Measurements from ENCODE around the gene CHST3.
"Not testable (repeated sequence)": the region's sequence is repeated elsewhere in the genome, so short reads cannot be mapped to it uniquely, and the experiment has no call there.

CHST3 gene

DNA sequence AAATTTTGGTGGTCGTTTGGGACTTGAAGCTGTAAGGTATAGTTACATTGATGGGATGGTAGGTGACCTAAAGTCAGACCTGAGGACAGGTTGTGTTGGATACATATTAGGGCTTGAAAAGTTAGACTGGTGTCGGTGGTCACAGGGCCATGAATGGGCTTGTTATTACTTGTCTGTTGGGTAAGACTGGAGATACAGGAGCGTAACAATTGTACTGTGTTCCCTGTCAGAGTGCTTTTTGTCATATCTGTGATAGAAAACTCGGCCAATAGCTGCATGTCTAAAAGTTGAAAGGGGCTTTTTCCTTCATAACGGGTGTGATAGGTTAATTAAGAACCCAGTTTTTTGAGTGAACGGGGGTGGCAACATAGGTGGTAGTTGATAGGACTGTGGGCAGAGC, 13.5 kb upstream of the CHST3 start:
- no peak for DNase-seq

DNA sequence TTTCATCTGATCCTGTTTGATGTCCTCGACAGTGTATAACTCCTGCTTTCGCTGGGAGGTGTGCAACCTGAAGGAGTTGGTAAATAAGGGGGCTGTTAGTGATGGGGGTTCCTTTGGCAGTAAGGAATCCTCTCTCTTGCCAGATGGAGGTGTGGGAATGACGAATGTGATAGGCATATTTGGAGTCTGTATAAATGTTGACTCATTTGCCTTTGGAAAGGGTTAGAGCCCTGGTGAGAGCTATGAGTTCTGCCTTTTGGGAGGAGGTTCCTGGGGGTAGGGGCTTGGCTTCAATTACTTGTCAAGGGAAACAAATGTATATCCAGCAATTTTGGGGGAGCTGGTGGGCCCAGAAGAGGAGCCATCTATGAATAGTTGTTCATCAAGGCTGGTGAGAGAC, 11.4 kb upstream of the CHST3 start:
- DNase-seq = no peak

DNA sequence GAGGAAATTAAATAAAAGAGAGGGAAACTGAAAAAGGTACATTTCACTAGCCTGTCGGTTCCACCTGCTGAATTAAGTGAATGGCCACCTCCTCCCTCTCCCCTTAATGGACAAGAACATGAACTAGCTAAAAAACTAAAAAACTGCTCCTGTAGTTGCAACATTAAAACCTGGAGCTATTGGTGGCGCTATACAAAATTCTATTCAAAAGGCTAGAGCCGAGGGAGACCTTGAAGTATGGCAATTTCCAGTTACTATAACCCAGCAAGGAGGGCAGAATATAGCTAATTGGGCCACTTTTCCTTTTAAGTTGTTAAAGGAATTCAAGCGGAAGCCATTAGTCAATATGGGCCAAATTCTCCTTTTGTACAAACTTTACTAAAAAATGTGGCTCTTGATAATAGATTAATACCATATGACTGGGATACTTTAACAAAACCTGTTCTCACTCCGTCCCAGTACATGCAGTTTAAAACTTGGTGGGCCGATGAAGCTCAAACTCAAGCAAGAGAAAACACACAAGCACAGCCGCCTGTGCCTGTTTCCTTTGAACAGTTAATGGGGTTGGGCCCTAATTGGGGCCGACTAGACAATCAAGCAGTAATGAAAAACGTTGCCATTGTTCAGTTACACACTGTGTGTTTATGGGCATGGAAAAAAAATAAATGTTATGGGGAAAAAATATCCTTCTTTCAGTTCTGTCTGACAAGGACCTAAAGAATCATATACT, 6.5 kb upstream of the CHST3 start:
- peak; percentile 12 for DNase-seq

DNA sequence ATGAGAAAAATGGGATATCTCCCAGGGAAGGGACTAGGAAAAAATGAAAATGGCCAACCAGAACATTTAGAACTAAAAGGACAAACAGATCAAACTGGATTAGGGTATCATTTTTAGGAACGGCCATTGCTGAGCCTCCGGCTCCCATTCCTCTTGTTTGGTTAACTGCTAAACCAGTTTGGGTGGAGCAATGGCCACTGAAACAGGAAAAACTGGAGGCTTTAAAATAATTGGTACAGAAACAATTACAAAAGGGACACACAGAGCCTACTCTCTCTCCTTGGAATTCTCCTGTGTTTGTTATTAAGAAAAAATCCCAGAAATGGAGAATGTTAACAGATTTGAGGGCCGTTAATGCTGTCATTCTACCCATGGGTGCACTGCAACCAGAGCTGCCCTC, 4.7 kb upstream of the CHST3 start:
- no peak for DNase-seq

DNA sequence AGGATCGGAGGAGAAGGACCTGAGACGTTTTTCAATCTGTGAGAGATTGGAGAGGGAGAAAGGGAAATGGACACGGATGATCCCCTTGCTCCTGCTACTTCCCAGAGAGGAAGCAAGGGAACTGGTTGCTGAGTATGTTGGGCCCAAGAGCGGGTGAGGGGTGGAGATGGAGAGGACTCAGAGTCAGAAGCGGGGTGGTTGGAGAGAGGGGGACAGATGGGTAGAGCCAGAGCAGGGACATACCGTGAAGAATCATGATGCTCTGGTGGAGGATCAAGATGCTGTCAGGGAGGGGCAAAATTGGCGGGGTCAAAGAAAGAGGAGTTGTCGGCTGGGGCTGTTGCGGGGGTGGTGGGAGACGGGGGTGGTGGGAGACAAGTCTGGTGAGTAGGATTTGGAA, 2.4 kb upstream of the CHST3 start:
- no peak for DNase-seq

DNA sequence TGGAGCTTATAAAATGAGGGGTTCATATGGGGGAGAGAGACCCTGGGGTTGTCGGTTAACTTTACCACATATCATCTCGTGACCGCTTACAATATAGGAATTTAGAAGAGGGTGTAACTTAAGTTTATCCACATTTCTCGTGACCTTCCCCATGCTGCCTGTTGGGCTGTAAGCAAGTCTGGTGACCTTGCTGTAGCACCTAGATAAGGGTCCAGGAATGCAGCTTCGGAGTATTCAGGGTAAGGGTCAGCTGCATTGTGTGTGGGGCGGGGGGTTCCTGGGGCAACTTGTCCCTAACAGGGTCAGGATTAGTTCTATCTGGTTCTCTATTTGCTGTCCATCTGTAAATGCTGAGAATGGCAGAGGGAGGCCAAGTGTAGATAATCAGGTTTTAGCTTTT, 1.3 kb upstream of the CHST3 start:
- DNase-seq = no peak

DNA sequence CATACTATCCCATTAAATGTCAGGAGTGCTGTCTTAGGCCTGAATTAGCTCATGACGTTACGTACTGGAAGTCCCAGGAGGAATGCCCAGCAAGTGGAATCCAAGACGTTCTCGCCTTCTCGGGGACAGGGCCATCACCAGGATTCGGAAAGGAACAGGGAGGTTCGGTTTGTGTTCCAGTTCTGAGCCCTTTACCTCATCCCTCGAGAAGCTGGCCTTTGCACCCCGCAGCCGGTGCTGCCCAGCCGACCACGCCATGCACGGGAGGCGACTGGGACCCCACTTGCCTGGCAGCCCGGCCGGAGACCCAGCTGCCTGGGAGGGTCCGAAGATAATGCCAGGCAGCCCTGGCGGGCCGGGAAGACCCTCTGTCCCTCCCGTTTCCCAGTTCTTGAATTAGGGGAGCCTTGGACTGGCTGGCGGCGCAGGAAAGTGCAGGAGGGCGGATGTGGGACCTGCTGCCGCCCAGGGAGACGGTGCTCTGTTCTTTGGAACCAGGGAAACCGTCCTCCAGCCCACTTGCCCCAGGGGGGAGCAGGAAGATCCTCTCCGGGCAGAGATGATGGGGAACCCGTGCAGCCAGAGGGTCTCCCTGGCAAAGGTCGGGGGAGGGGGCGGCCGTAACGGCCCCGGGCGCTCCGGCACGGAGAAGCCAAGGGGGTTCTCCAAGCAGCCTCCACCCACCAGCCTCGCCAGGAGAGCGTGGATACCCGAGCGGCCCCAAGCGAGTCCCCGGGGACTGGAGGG, 671 bp upstream of the CHST3 start:
- no peak for DNase-seq

DNA sequence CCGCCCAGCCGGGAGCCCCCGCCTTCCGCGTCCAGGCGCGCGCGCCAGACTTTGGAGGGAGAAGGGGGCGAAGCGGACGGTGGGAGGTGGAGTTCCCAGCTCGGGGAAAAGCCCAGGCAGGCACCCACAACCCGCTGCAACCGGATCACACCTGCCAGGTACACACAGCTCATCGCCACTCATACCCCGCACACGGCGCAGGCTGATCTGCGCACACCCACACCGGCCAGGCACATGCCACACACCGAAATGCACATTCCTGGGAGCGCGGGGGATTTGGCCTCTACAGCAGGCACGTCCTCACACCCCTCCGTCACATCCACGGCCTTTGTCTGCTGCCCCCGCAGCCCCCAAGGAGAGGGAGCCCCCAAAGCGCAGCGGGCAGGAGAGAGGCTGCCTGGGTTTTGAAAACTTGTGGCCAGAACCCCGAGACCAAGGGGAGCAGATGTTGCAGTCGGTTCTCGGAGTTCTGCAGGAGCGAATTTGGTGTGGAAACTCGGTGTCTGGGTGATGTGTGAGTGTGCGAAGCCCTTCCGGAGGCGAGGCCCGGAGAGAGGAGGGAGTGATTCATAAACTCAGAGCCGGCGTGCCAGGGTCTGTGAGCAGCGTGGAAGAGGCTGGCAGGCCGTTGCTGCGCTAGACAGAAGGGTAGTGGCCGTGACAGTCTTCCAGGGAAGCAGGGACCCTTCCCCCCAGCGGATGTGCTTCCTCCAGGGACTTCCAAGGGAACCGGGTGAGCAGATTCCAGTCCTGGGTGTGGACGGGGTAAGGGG, 734 bp downstream of the CHST3 start:
- DNase-seq = no peak

DNA sequence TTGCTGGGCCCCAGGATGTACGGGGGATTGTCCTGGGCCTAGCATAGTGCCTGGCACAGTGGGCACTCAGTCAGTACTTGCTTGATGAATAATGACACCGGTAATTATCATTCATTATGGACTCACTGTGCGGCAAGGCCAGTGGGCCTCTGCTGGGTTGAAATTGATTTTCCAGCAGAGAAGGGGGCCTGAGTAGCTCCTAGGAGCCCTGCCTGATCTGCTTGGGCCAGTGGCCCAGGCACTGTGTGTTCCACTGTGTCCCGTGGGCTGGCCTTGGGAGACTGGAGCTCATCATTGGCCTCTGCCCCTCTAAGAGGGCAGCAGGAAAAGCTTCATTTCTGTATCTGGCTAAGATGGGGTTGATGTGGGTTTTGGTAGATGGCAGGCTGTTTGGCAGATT, 1.4 kb downstream of the CHST3 start:
- DNase-seq = no peak

DNA sequence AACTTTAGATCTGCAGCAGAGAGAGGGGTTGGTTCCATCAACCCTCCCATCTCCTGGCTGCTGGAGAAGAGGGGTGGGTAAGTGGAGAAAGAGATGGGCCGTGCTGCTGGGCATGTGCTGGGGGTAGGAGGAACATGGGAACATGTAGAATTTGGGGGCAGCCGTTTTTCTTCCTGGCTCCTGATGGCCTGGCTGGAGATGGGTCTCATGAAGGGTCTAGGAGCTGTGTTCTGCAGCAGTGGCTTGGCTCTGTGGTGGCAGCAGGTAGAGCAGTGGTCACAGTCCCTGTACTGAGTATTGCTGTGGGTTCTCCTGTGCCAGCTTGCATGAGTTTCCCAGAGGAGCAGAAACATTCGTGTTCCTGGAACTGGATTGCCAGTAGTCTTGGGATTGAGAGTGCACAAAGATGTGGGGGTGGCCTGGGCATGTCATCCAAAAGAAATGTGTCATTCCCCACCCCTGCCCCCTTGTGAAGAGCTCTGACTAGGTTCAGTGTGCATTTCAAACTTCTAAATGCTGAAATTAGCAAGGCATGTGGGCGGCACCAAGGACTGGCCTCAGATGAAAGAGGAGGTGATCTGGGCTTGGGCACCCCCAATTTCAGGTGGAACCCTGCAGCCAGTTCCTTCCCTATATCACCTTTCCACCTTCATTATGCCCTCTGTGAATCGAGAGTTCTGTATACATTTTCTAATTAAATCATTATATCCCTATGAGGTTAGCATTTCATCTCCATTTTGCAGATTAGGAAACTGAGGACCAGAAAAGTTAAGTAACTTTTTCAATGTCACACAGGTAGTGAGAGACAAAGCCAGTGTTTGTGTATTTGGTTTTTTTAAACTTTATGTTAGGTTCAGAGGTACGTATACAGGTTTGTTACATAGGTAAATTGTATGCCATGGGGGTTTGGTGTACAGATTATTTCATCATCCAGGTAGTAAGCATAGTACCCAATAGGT, 2.1 kb downstream of the CHST3 start:
- no peak for DNase-seq

DNA sequence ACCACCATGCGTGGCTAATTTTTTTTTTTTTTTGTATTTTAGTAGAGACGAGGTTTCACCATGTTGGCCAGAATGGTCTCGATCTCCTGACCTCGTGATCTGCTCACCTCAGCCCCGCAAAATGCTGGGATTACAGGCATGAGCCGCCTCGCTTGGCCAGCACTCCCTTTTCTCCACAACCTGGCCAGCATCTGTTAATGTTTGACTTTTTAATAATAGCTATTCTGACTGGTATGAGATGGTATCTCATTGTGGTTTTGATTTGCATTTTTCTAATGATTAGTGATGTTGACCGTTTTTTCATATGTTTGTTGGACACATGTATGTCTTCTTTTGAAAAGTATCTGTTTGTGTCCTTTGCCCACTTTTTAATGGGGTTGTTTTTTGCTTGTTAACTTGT, 3.8 kb downstream of the CHST3 start:
- DNase-seq = not testable (repeated sequence)

DNA sequence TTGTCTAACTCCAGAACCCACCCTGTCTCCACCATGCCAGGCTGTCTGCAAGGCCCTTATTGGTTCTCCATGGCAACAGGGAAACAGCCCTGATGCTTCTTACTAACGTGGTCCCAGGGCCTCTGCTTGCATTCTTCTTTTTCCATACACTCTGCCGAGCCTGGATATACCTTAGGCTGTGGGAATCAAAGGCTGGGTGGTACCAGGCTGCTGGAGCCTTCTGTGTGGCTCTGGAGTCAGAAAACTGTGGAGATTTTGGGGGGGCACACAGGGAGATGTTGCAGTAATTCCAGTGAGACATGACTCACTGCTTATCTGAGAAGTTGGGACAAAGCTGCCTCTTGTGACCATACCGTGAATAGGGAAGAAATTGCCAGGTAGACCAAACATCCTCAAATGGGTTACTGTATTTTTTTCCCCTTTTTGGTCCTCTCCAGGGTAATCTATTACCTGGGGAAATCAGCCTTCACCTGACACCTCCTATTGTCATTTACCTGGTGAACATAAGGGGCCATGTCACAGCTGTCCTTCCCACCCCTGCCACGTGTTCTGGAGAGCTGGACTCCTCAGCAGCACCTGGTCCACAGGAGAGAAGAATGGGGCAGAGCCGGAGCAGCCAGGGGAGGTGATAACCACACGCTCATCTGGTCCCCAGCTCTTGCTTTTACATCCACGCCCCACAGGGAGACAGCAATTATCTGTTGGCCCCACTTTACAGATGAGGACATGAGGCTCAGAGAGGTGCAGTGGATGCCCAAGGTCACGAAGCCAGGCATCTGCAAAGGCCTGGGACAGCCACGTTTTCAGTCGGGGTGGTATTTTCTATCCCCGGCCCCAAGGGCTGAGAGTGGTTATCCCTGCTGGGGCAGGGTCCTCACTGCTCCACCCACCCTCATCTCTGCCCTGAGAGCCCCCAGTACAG, 4.6 kb downstream of the CHST3 start:
- DNase-seq = no peak

DNA sequence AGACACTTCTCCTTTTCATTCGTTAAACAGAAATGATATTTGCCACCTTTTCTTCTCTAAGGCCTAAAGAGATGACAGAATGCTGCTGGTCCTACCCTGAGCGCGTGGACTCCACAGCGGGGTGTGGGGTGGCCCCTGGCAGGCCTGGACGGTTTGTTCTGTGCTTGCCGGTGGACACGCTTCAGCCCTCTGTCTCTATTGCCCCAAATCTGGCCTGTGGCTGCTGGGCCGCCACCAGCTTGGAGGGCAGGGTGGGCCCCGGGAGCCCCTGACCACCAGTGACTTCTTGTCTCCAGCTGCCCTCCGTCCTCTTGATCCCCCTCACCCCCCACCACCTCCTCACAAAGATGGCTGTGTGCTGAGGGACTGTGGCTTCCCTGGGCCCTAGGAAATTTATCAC, 5.7 kb downstream of the CHST3 start:
- no peak for DNase-seq

DNA sequence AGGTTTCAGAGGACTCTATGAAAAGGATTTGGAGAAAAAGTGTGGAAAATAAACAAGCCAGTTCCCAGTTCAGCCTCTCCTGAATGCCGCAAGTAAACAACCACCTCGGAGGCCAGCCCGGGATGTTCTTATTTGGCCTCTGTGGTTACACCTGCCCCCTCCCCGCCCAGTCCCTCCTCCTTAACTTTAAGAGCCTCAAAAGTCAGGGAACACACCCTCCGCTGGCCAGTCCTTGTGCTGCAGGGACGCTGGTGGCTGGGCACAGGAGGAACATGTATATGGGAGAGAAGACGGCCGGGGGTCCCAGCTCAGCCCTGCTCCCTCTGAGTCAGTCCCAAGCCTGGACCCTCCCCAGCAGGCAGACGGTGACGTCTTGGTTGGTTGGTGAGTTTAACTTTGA, 6.1 kb downstream of the CHST3 start:
- no peak for DNase-seq

DNA sequence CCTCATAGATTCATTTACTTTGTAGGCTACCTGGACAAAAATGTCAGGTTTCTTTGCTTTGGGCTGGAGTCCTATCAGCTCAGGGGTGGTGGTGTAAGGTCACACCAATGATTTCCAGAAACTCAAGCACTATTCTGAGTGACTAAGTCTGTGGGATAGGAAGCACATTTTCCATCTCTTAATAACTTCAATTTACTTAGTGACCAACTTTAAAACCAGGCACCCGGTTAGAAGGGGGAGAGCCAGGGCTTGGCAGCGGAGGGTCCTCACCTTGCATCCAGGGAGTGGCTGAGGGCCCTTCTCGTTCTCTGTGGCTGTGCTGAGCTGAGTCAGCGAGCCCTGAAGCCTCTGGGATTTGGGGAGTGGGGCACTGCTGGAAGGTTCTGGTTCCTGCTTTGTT, 6.7 kb downstream of the CHST3 start:
- DNase-seq = no peak

DNA sequence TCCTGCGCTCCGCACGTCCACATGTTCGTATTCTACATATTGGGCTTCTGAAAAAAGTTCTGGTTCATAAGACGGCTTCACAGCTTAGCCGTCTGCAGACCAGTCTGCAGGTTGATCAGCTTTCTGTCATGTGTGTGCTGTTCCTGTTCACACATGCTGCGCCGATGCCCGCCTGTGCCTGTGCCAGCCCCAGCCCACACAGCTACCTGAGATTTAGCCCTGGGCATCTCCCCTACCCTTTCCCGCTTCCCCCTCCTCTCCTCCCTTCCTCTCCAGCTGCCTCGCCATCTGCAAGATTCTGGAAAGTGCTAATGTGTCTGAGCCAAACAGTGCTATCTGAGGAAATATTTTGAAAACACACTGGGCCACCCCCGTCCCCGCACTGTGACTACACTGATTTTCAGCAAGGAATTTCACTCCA, 7.1 kb downstream of the CHST3 start:
- DNase-seq = peak; percentile 7

DNA sequence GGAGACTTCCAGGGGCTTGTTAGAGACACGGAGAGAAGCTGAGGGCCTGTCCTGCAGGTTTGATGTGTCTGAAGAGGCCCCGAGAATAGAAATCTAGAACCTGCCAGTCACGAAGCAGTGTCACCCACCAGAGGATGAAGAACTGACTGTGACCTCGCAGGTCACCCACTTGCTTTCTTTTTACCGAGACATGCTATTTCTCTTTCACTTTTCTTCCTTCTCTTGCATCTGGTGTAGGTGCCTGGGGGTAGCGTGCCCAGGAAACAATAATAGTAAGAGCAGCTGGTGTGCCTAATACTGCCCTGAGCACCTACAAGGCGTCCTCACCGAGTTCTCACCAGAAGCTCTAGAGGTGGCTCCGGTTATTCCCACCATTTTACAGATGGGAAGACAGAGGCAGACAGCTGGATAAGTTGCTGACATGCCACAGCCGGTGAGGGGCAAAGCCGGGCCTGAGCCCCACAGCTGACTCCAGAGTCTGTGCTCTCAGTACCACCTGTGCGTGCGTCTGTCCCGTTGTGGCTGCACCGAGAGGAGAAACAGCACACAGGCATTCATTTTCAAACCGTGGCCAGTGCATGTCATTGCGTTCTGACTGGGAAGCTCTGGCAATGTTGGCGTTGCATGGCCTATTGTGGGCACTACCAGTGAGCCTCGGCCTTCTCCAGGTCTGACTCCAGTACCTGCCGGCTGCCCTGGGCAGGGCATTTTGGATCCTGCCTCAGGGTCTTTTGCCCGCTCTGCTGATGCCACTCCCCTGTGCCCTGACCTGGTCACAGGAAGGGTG, 7.8 kb downstream of the CHST3 start:
- no peak for DNase-seq

DNA sequence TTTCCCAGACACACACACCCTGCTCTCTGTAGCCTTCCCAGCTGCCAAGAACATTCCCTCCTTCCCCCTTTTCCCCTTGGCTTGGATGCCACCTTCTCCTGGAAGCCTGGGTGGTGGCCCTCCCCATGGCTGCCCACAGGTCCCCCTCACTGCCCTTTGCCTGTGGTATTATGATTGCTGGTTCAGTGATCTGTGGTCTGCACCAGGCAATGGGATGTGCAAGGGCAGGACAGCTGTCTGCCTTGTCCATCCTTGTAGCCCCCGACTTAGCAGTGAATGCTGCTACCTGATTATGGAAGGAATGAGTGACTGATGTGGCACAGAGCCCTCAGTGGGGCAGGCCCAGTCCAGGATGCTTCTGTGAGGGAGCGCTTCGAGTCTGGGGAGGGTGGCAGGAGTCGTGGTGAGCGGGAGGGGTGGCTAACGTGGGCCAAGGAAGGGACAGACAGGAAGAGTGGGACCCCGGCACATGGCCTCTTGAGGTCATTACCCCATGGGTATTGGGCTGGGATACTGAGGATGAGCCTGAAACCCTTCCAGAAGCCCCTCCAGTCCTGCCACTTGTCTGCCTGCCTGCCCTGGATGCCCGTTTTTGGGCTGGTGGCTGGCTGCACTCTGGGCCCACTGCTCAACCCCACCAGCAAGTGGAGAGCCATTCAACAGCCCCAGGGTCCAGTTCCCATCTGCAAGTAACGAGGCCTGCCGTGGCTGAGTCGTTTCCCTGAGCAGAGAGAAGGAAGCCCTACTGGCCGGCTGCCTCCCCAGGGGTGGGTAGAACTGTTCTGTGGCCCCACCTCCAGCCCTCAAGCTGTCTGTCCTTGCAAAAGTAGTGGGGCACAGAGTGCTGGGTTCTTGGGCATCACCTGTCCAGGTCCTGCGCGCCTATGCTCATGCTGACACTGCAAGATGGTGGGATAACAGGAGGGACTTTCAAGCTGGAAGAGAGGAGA, 8.8 kb downstream of the CHST3 start:
- DNase-seq = no peak

DNA sequence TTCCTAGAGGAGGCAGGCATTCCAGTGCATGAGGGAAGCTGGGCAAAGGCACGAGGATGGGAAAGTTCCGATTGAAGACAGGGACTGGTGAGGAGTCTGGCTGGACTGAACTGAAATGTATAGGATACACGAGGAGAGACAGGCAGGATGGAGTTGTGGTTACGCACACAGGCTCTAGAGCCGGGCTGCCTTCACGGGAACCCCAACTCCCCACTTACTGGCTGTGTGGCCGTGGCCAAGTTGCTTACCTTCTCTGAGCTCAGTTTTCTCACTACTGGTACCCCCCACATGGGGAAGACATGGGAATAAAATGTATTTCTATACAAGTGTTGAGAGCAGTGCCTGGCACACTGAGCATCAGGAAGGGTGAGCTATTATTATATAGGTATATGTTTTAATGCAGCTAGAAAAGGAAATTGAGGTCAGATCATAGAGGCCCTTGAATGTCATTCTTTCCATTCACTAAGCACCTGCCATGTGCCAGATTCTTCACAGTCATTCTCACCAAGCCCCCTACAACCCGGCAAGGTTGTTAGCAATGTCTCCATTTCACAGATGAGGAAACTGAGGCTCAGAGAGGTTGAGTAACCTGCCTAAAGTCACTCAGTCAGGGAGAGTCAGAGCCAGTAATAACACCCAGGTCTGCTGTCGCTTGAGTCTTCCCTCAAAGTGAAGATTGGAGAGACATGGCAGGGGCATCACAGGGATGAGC, 9.7 kb downstream of the CHST3 start:
- DNase-seq = no peak

Data from DMS 273 treated with DMSO at 0.1 percent for 48 hours (cell line).